Spleen (tissue), 11 donors: ENCODE data around the gene CCDC17. TPM values are rescaled to one million over a fixed set of nuclear protein-coding genes. Genes with fewer than 3 reads are reported as not detected.

ENCODE experiments used
- DNase-seq: peaks from one replicate; pipeline ENCODE4 v3.0.0-alpha.2; 2020
- H3K27ac ChIP-seq, 8 donors: fragments of 200-600 bp; sonication (generic) in 7 of 8; 1 replicate in 4 of 8; 2 replicates in 4 of 8; pipeline versions ENCODE4 v1.5.0 to v1.8.0; 2016 to 2021; ENCODE audit warnings: inconsistent platforms in 4 of 8, mild to moderate bottlenecking in 4 of 8, moderate library complexity in 1 of 8
- H3K27me3 ChIP-seq, 7 donors: fragments of 200-600 bp; sonication (generic) in 6 of 7; replicated peaks in 1 of 7; 1 replicate in 4 of 7; 2 replicates in 3 of 7; pipeline versions ENCODE4 v1.5.0 to v1.8.0; 2016 to 2021; ENCODE audit warnings: inconsistent platforms in 3 of 7, mild to moderate bottlenecking in 1 of 7
- H3K36me3 ChIP-seq, 6 donors: fragments of 200-600 bp; sonication (generic) in 5 of 6; 1 replicate in 4 of 6; 2 replicates in 2 of 6; pipeline versions ENCODE4 v1.5.0 to v1.8.0; 2016 to 2021; ENCODE audit warnings: inconsistent platforms in 2 of 6
- H3K4me1 ChIP-seq, 6 donors: fragments of 200-600 bp; sonication (generic) in 5 of 6; 1 replicate in 3 of 6; 2 replicates in 3 of 6; pipeline versions ENCODE4 v1.5.0 to v1.8.0; 2016 to 2021; ENCODE audit warnings: inconsistent platforms in 3 of 6
- H3K4me3 ChIP-seq, 8 donors: fragments of 200-600 bp; sonication (generic) in 7 of 8; 1 replicate in 4 of 8; 2 replicates in 4 of 8; pipeline versions ENCODE4 v1.5.0 to v1.8.0; 2016 to 2021; ENCODE audit warnings: inconsistent platforms in 4 of 8, mild to moderate bottlenecking in 4 of 8, moderate library complexity in 2 of 8
- H3K9me3 ChIP-seq, 8 donors: fragments of 200-600 bp; sonication (generic) in 7 of 8; 1 replicate in 4 of 8; 2 replicates in 4 of 8; pipeline versions ENCODE4 v1.5.0 to v1.8.0; 2016 to 2021; ENCODE audit warnings: inconsistent platforms in 4 of 8
- CTCF ChIP-seq, 11 experiments: fragments of 200-600 bp in 7 of 11; fragments of 450-650 bp in 4 of 11; sonication (generic) in 4 of 11; IDR thresholded peaks in 8 of 11; conservative IDR thresholded peaks in 3 of 11; 1 replicate in 7 of 11; 2 replicates in 4 of 11; pipeline versions ENCODE4 v1.4.0 to v1.8.0; 2016 to 2021; ENCODE audit warnings: antibody characterized with exemption in 11 of 11, inconsistent platforms in 4 of 11, mild to moderate bottlenecking in 1 of 11
- POLR2A ChIP-seq, 3 donors: fragments of 450-650 bp; IDR thresholded peaks; one replicate each; pipeline ENCODE4 v1.5.1; 2017; ENCODE audit warnings: antibody characterized with exemption in 3 of 3, mild to moderate bottlenecking in 1 of 3
- POLR2AphosphoS5 ChIP-seq, 3 donors: sonication (generic); formaldehyde crosslinking; IDR thresholded peaks; one replicate each; pipeline ENCODE4 v1.5.1; 2017; ENCODE audit warnings: antibody characterized with exemption in 3 of 3
- WGBS, 5 donors: extraction: QIAGEN DNeasy Blood & Tissue Kit in 3 of 5; methylation state at CpG; one replicate each; pipeline versions ENCODE4 v1.1.5 to v1.1.7; 2013 to 2018; 5-methylcytosine and 5-hydroxymethylcytosine counted together
- intact Hi-C: fragments of 100-400 bp; cut with DNase I; formaldehyde crosslinking; loops from one replicate; pipeline ENCODE4 v1.15.0; 2023; ENCODE audit warnings: low total_unique reads
- polyA plus RNA-seq, 3 donors: library from polyadenylated mRNA; stranded (reverse); fragments of 200-250 nt; gene quantifications; one replicate each; pipeline ENCODE4 v1.2.1, GENCODE V29; 2013
- small RNA-seq, 4 donors: library from RNA; depleted of rRNA; stranded (forward); fragments of <200 nt; gene quantifications; one replicate each; pipeline ENCODE3, GENCODE V24; 2016
- total RNA-seq, 7 donors: library from RNA; depleted of rRNA in 3 of 7; stranded (reverse); fragments of >200 nt in 3 of 7; fragmentation: NEBNext Ultra II Directional in 4 of 7; extraction: Animal tissue kit (Norgen Biotek cat#: 25700) in 4 of 7; gene quantifications; one replicate each; pipeline versions ENCODE4 v1.1.0 to v1.2.1, GENCODE V29; 2016 to 2021
- donor health status: healthy with polysubstance abuse.
- donor health status: DM: no; HTN: no; CAD: no; lungs with moderate emphysema.
- donor health status: DM: no; HTN: no; CAD: no.
- donor health status: Bipolar disorder and iron deficiency.
- donor health status: healthy.
- donor health status: DM: no; HTN: no; CAD: no.
- donor health status: DM: yes; HTN: yes; CAD: no.

The CCDC17 gene
- total and polyA plus RNA-seq, 10 donors = 0.55 to 7.6 (median 5.0) TPM

- Histone ChIP-seq H3K4me3 (no peak overlapping the region), H3K4me1 (peaks cover 0 to 14% (median 4%) of the 10 kb centered on the region in 6 donors), H3K9me3 (no peaks in the 10 kb centered on the region), H3K36me3 (peaks cover 0 to 56% (median 42%) of the 10 kb centered on the region in 6 donors), H3K27me3 (no peaks in the 10 kb centered on the region), H3K27ac (no peak overlapping the region)
- no peak for DNase-seq
- no peak for TF ChIP-seq POLR2AphosphoS5 (IDR thresholded peaks at IDR 0.05)
- TF ChIP-seq CTCF (IDR thresholded peaks at IDR 0.05 in 8 of 11, conservative IDR thresholded peaks at IDR 0.05 in 3 of 11) = no peak
- no peak for TF ChIP-seq POLR2A (IDR thresholded peaks at IDR 0.05)
- WGBS, 5 donors = 89 to 91% (median 90%) methylated on average over 4 of the region's 4 CpGs
- intact Hi-C loops = loop anchor here (5.0 to 10.0 kb wide), 2 partner anchors 58 to 216 kb away; no protein-coding TSS in a partner anchor
These were observed 53.2 kb downstream of the CCDC17 start for GRCh38 chr1:45570631-45571030.

Small RNA genes lying within 50 kb of the gene (small RNA-seq; reads per million reads assigned to genes)
- 0 reads per million in 4 donors for gene AL355480.1
- gene AL355480.2 = 0 reads per million in 4 donors
- gene AL355480.3 = 0 reads per million in 4 donors
- 0 reads per million in 4 donors for gene AL355480.4

Other genes starting within 250 kb of the CCDC17 start
- 10 to 100 TPM in 3 of 7 donors, 1 to 10 TPM in 4; 7.3 to 11.5 (median 9.5) TPM for gene TESK2, start 132.9 kb downstream of the CCDC17 start, total RNA-seq
- gene TESK2, start 132.9 kb downstream of the CCDC17 start, polyA plus RNA-seq = 1 to 10 TPM; 3.2 to 5.7 (median 5.1) TPM
- gene CCDC163, start 124.0 kb downstream of the CCDC17 start, total RNA-seq = 1 to 10 TPM; 1.1 to 6.1 (median 3.0) TPM
- 1 to 10 TPM in 2 of 3 donors, under 1 TPM in 1; 0.83 to 3.1 (median 2.7) TPM for gene CCDC163, start 124.0 kb downstream of the CCDC17 start, polyA plus RNA-seq
- 1 to 10 TPM; 1.2 to 5.8 (median 4.7) TPM for gene MMACHC, start 123.8 kb downstream of the CCDC17 start, total RNA-seq
- 1 to 10 TPM in 2 of 3 donors, under 1 TPM in 1; 0.65 to 1.9 (median 1.0) TPM for gene MMACHC, start 123.8 kb downstream of the CCDC17 start, polyA plus RNA-seq
- gene PRDX1, start 102.2 kb downstream of the CCDC17 start, total RNA-seq = 100 to 1,000 TPM; 156 to 265 (median 242) TPM
- gene PRDX1, start 102.2 kb downstream of the CCDC17 start, polyA plus RNA-seq = 100 to 1,000 TPM; 258 to 457 (median 407) TPM
- 100 to 1,000 TPM in 5 of 7 donors, 10 to 100 TPM in 2; 68.8 to 147 (median 123) TPM for gene AKR1A1, start 73.2 kb downstream of the CCDC17 start, total RNA-seq
- gene AKR1A1, start 73.2 kb downstream of the CCDC17 start, polyA plus RNA-seq = 100 to 1,000 TPM; 132 to 150 (median 142) TPM
- 100 to 1,000 TPM in 5 of 7 donors, 10 to 100 TPM in 2; 85.1 to 143 (median 110) TPM for gene NASP, start 40.0 kb downstream of the CCDC17 start, total RNA-seq
- 100 to 1,000 TPM; 132 to 151 (median 139) TPM for gene NASP, start 40.0 kb downstream of the CCDC17 start, polyA plus RNA-seq
- gene GPBP1L1, start 62.5 kb upstream of the CCDC17 start, total RNA-seq = 100 to 1,000 TPM; 118 to 174 (median 136) TPM
- 10 to 100 TPM; 36.3 to 53.0 (median 42.8) TPM for gene GPBP1L1, start 62.5 kb upstream of the CCDC17 start, polyA plus RNA-seq
- 10 to 100 TPM; 16.4 to 32.7 (median 19.9) TPM for gene TMEM69, start 64.1 kb upstream of the CCDC17 start, total RNA-seq
- 10 to 100 TPM; 18.3 to 24.5 (median 20.8) TPM for gene TMEM69, start 64.1 kb upstream of the CCDC17 start, polyA plus RNA-seq
- gene IPP, start 126.6 kb upstream of the CCDC17 start, total RNA-seq = 10 to 100 TPM in 5 of 7 donors, 1 to 10 TPM in 2; 7.6 to 13.4 (median 10.8) TPM
- gene IPP, start 126.6 kb upstream of the CCDC17 start, polyA plus RNA-seq = 1 to 10 TPM in 2 of 3 donors, under 1 TPM in 1; 0.96 to 4.1 (median 2.5) TPM
- 10 to 100 TPM in 6 of 7 donors, 1 to 10 TPM in 1; 8.9 to 19.4 (median 14.5) TPM for gene MAST2, start 179.6 kb upstream of the CCDC17 start, total RNA-seq
- gene MAST2, start 179.6 kb upstream of the CCDC17 start, polyA plus RNA-seq = 1 to 10 TPM; 3.6 to 4.1 (median 4.0) TPM